Placental epithelial cell (primary cell): ENCODE measurements around the gene MIA3. TPM values are rescaled to one million over a fixed set of nuclear protein-coding genes. Genes with fewer than 3 reads are reported as not detected.

Experiments used
- total RNA-seq: library from RNA; depleted of rRNA; stranded (reverse); fragments of >200 nt; gene quantifications from 2 replicates; pipeline ENCODE4 v1.2.3, GENCODE V29; 2012

Gene MIA3
- 34.2 and 40.0 TPM in 2 replicates for total RNA-seq

DNA sequence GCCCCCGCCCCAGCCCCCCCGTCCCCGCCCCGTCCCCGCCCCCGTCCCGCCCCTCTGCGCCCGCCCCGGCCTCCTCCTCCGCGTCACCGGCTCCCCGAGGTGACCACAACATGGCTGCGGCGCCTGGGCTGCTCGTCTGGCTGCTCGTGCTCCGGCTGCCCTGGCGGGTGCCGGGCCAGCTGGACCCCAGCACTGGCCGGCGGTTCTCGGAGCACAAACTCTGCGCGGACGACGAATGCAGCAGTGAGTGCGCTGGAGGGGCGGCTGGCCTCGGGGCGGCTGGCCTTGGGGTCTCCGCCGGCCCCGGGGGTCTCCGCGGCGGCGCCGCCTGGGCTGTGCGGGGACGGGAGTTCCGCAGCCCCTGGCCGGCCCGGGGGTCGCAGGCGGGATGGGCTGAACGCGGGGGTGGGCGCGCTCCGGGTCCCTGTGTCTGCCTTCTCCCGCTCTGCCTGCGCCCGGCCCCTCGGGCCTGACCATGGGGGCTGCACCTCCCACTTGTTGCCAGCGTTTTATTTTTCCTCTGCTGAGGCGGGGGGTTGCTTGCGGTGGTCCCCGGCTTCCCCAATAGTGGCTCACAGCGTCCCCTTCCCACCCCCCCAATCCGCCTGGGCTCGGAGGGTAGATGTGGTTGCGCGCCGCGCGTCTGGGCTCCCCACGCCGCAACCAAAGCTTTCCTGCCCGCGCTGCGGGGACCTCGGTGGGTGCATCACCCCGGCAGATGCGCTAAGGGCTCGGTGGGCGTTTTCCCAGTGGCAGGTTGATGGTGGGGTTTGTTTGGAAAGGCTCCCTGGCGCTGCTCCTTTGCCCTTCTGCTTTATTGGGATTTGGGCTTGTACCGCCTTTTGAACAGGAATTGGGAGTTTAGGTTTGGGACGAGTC is at the start of gene MIA3:
MIA3 (plus strand) TSS at position 97 of the 879 bp plus-strand sequence; CDS start at position 111, 14 bp downstream.

GRCh38 chr1:222589462-222590302 is 28.2 kb upstream of the MIA3 start, which contains the start of gene TAF1A:
Gene TAF1A, minus strand, starts transcription at chr1:222589933.

GRCh38 chr1:222712253-222713090 is 94.6 kb downstream of the MIA3 start, which contains the start of the genes AIDA and BROX:
Gene AIDA, minus strand, starts transcription at chr1:222712491. Its CDS starts 174 bp downstream, at chr1:222712317.
Gene BROX, plus strand, starts transcription at chr1:222712564. Its CDS starts 3,136 bp downstream, at chr1:222715700.

Other genes starting within 250 kb of the MIA3 start
- not detected in 2 replicates for gene HHIPL2, start 70.0 kb upstream of the MIA3 start, total RNA-seq
- 8.2 and 9.0 TPM in 2 replicates for gene TAF1A, start 28.2 kb upstream of the MIA3 start, total RNA-seq
- gene AIDA, start 94.4 kb downstream of the MIA3 start, total RNA-seq = 27.1 and 51.5 TPM in 2 replicates
- 34.9 and 92.0 TPM in 2 replicates for gene BROX, start 94.5 kb downstream of the MIA3 start, total RNA-seq
- gene FAM177B, start 119.1 kb downstream of the MIA3 start, total RNA-seq = not detected in 2 replicates
- 2.7 and 4.0 TPM in 2 replicates for gene DISP1, start 196.9 kb downstream of the MIA3 start, total RNA-seq